GM19463 (cell line): ENCODE data around the gene FOXL2NB.

Experiments used
- ATAC-seq: cut with Tn5 transposase; IDR thresholded peaks from one replicate; pipeline ENCODE4 v1.9.1; 2021; ENCODE audit warnings: mild to moderate bottlenecking, moderate library complexity; ENCODE audit not compliant: unreplicated experiment

The FOXL2NB gene

DNA sequence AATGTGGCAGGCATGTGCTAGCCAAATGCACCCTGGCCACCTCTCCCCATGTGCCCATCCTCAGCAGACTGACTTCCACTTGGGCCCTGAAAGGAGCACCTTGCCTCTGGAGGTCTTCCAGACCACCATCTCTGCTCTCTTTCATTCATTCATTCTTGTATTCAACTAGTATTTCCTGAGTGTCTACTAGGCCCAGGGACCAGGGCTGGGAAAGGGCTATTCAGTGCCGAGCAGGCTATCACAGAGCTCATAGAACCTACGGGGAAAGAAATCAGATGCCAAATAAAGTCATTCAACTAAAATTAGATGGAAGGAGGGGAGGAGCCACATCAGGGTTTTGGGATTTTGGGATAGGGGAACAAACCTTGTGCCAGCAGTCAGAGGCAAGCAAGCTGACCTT is 40.2 kb downstream of the FOXL2NB start:
- ATAC-seq: no peak

DNA sequence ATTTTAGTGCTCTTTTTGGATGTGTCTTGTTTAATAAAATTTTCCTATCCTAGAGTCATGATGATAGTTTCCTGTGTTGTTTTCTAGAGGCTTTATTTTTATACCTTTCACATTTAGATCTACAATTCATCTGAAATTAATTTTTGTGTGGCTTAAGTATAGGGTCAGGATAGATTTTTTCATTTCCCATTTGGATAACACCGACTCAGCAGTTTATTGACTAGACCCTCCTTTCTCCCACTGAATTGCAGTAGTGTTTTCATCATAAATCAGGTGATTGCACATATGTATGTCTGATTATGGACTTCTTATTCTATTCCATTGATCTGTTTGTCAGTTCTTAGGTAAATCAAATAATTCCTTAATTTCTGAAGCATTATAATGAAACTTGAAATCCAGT is 48.7 kb downstream of the FOXL2NB start:
- ATAC-seq: no peak
